Measurements from ENCODE around the gene TRPC6.

- TF ChIP-seq POLR2A (IDR thresholded peaks at IDR 0.05) (no peak), CTCF (IDR thresholded peaks at IDR 0.05) (no peak)
Measured at GRCh38 chr11:101458161-101458560, 125.6 kb downstream of the TRPC6 start.
